ENCODE measurements around the gene C16orf74.
A peak's percentile ranks its signal among the peaks of the same experiment; 100 is the strongest.

The C16orf74 gene

GRCh38 chr16:85746460-85747215 lies 4.3 kb downstream of the C16orf74 start:
- Histone ChIP-seq H3K27me3 (ENCODE audit: insufficient read depth, poor library complexity, severe bottlenecking) (no peaks in the 10 kb centered on the region), H3K4me1 (ENCODE audit: insufficient read depth, poor library complexity, severe bottlenecking) (peaks cover 37% of the 10 kb centered on the region), H3K4me3 (ENCODE audit: severe bottlenecking) (no peak overlapping the region), H3K9me3 (ENCODE audit: severe bottlenecking) (no peaks in the 10 kb centered on the region), H3K27ac (ENCODE audit: poor library complexity, severe bottlenecking) (peak overlapping the region; percentile 99), H3K36me3 (ENCODE audit: low read depth) (peaks cover 80% of the 10 kb centered on the region)
- DNase-seq (ENCODE audit: low spot score) = peak; percentile 93
- peak; percentile 79 for ATAC-seq (ENCODE audit: low read depth)
- TF ChIP-seq CTCF (IDR thresholded peaks at IDR 0.05; ENCODE audit: poor library complexity, severe bottlenecking) = no peak

GRCh38 chr16:85738923-85739715 lies 11.8 kb downstream of the C16orf74 start:
- no peak for DNase-seq (ENCODE audit: low spot score)
- H3K27ac ChIP-seq (ENCODE audit: poor library complexity, severe bottlenecking) = no peak overlapping the region
- H3K4me1 ChIP-seq (ENCODE audit: insufficient read depth, poor library complexity, severe bottlenecking) = peaks cover 2% of the 10 kb centered on the region
- no peak overlapping the region for H3K4me3 ChIP-seq (ENCODE audit: severe bottlenecking)
- H3K9me3 ChIP-seq (ENCODE audit: severe bottlenecking) = no peaks in the 10 kb centered on the region
- no peaks in the 10 kb centered on the region for H3K27me3 ChIP-seq (ENCODE audit: insufficient read depth, poor library complexity, severe bottlenecking)
- TF ChIP-seq CTCF (IDR thresholded peaks at IDR 0.05; ENCODE audit: poor library complexity, severe bottlenecking) = no peak
- H3K36me3 ChIP-seq (ENCODE audit: low read depth) = peaks cover 96% of the 10 kb centered on the region
- ATAC-seq (ENCODE audit: low read depth) = no peak

- Histone ChIP-seq H3K36me3 (ENCODE audit: low read depth) (peaks cover 98% of the 10 kb centered on the region), H3K27ac (ENCODE audit: poor library complexity, severe bottlenecking) (no peak overlapping the region), H3K4me1 (ENCODE audit: insufficient read depth, poor library complexity, severe bottlenecking) (peaks cover 14% of the 10 kb centered on the region), H3K4me3 (ENCODE audit: severe bottlenecking) (no peak overlapping the region), H3K27me3 (ENCODE audit: insufficient read depth, poor library complexity, severe bottlenecking) (no peaks in the 10 kb centered on the region), H3K9me3 (ENCODE audit: severe bottlenecking) (no peaks in the 10 kb centered on the region)
- ATAC-seq (ENCODE audit: low read depth) (no peak), DNase-seq (ENCODE audit: low spot score) (no peak)
- no peak for TF ChIP-seq CTCF (IDR thresholded peaks at IDR 0.05; ENCODE audit: poor library complexity, severe bottlenecking)
Observed at GRCh38 chr16:85736921-85737320, 14.0 kb downstream of the C16orf74 start.

GRCh38 chr16:85735946-85736345 lies 14.9 kb downstream of the C16orf74 start:
- ATAC-seq (ENCODE audit: low read depth) (no peak), DNase-seq (ENCODE audit: low spot score) (no peak)
- TF ChIP-seq CTCF (IDR thresholded peaks at IDR 0.05; ENCODE audit: poor library complexity, severe bottlenecking) = no peak
- H3K4me3 ChIP-seq (ENCODE audit: severe bottlenecking) = no peak overlapping the region
- no peaks in the 10 kb centered on the region for H3K27me3 ChIP-seq (ENCODE audit: insufficient read depth, poor library complexity, severe bottlenecking)
- no peak overlapping the region for H3K27ac ChIP-seq (ENCODE audit: poor library complexity, severe bottlenecking)
- H3K4me1 ChIP-seq (ENCODE audit: insufficient read depth, poor library complexity, severe bottlenecking) = peaks cover 14% of the 10 kb centered on the region
- no peaks in the 10 kb centered on the region for H3K9me3 ChIP-seq (ENCODE audit: severe bottlenecking)
- peaks cover 98% of the 10 kb centered on the region for H3K36me3 ChIP-seq (ENCODE audit: low read depth)

Data from RWPE2 (cell line).